ENCODE measurements around the gene PER1.

PER1 gene

GRCh38 chr17:8121407-8121680 lies 30.9 kb downstream of the PER1 start:
- TF ChIP-seq, protein P1, sequence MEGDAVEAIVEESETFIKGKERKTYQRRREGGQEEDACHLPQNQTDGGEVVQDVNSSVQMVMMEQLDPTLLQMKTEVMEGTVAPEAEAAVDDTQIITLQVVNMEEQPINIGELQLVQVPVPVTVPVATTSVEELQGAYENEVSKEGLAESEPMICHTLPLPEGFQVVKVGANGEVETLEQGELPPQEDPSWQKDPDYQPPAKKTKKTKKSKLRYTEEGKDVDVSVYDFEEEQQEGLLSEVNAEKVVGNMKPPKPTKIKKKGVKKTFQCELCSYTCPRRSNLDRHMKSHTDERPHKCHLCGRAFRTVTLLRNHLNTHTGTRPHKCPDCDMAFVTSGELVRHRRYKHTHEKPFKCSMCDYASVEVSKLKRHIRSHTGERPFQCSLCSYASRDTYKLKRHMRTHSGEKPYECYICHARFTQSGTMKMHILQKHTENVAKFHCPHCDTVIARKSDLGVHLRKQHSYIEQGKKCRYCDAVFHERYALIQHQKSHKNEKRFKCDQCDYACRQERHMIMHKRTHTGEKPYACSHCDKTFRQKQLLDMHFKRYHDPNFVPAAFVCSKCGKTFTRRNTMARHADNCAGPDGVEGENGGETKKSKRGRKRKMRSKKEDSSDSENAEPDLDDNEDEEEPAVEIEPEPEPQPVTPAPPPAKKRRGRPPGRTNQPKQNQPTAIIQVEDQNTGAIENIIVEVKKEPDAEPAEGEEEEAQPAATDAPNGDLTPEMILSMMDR (IDR thresholded peaks at IDR 0.05; ENCODE audit: low read depth, low read length, missing control alignments), result no peak
- peak overlapping the region; percentile 54 for H3K4me3 ChIP-seq (ENCODE audit: low read depth, low read length)
- DNase-seq (ENCODE audit: low read depth), result no peak
- in situ Hi-C loops (cut with HindIII; ENCODE audit: low sequenced_read_pairs), result loop anchor here (25.0 kb wide), 1 partner anchor 191 kb away; the partner anchor contains the start of gene ARHGEF15

DNA sequence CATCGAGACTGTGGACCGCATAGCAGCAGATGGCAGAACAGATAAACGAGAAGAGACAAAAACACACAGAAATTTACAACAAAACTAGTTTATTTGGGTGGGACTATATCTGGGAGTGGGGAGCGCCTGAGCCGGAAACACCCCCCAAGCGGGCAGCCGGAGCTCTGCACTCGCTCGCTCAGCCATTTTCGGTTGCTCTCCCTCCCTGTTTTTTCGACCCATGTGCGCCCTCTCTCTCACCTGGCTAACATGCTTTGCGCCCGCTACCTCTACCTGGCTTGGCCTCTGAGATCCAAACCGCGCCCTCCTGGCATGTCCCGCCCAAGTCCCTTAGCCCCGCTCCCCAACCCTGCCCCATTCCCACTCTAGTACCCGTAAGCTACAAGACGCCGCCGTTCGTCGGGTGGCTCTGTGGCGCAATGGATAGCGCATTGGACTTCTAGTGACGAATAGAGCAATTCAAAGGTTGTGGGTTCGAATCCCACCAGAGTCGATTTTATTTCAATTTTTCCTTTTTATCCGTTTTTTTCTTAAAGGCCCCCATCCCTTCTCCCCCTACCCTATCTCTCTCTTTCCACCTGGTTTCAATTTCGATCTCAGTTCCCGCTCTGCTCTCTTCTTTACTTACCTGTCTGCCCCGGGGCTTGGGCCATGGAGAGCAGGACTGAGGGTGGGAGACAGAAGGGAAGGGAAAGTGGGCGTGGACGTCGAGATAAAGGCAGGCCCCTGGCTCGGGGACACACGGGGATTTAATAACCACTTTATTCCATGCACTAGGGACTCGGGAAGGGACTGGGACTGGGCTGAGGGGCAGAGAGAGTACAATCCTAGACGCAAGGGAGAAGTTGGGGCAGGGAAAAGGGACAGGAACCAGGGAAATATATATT lies 31.4 kb downstream of the PER1 start:
- in situ Hi-C loops (cut with HindIII; ENCODE audit: low sequenced_read_pairs), result loop anchor here (25.0 kb wide), 1 partner anchor 192 kb away; the partner anchor contains the start of gene ARHGEF15
- TF ChIP-seq, protein P1 (IDR thresholded peaks at IDR 0.05; ENCODE audit: low read depth, low read length, missing control alignments), result peak; percentile 49
- H3K4me3 ChIP-seq (ENCODE audit: low read depth, low read length), result peak overlapping the region; percentile 54
- DNase-seq (ENCODE audit: low read depth), result no peak

DNA sequence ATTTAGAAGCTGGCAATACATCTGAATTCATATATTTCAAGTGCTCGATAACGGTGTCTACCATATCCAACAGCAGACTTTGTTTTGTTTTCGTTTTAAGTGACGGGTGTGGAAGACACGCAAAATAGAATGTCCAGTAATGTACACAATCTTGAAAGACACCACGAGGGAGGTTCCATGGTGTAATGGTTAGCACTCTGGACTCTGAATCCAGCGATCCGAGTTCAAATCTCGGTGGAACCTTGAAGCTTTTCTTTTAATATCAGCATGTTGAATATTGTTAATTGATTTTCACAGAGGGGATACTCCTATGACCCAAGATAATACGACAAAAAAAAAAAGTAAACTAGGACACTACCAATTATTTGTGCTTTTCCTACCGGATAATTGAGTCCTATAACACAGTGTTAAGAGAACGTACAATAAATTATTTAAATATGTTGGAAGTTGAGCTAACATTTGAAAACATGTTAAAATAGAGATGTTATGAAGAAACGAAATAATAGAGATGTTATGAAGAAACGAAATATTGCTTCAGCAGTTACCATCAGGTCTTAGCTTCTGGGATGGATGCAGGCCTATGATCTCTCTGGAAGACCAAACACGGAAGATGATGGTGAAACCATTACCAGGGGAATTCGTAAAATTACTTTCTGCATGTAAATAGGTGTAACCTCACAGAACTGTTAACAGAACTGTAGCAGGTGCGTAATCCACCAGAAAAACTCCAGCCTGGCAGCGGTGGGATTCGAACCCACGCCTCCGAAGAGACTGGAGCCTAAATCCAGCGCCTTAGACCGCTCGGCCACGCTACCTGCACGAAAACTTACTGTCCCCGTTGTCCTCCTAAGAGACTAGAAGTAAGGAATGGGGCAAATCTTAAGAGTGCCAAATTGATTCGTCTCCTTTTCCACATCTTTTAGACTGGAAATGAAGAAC lies 32.4 kb downstream of the PER1 start:
- TF ChIP-seq, protein P1 (IDR thresholded peaks at IDR 0.05; ENCODE audit: low read depth, low read length, missing control alignments), result no peak
- peak; percentile 80 for DNase-seq (ENCODE audit: low read depth)
- peak overlapping the region; percentile 58 for H3K4me3 ChIP-seq (ENCODE audit: low read depth, low read length)
- in situ Hi-C loops (cut with HindIII; ENCODE audit: low sequenced_read_pairs), result loop anchor here (10.0 to 25.0 kb wide), 2 partner anchors 65 to 192 kb away; partner anchors contain the start of gene ARHGEF15

DNA sequence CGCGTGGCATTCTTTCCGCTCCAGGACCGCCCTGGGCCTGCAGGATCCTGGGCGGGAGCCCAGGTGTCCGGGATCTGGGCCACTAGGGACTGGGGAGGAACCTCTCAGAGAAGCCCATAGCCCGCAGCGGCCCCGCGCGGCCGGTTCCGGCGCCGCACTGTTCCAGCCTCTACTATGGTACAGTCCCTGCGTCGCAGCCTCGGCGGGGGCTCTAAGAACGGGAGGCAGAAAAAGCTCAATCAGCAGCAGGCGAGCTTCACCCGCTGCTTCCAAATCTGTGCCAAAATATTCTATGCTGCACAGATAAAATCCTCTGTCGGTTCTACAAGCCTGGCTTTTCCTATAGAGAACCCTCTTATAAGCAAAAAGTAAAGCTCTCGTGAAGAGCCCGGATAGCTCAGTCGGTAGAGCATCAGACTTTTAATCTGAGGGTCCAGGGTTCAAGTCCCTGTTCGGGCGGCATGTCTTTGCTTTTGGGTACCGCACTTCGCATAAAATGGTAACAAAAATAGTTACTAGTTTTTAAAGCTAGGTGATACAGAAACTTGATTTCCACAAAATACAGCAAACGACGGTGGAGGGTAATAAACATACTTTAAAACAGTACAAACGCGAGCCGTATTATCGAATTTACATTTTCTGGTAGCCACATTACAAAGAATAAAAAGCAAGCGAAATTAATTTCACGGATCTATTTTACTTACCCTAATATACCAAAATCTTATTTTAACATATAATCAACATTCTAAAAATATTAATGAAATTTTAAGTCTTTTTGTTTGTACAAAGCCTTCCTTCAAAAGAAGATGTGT lies 33.2 kb downstream of the PER1 start:
- TF ChIP-seq, protein P1 (IDR thresholded peaks at IDR 0.05; ENCODE audit: low read depth, low read length, missing control alignments), result peak; percentile 92
- DNase-seq (ENCODE audit: low read depth), result no peak
- peak overlapping the region; percentile 58 for H3K4me3 ChIP-seq (ENCODE audit: low read depth, low read length)
- in situ Hi-C loops (cut with HindIII; ENCODE audit: low sequenced_read_pairs), result loop anchor here (10.0 to 25.0 kb wide), 2 partner anchors 64 to 193 kb away; partner anchors contain the start of gene ARHGEF15

- no peak for DNase-seq (ENCODE audit: low read depth)
- in situ Hi-C loops (cut with HindIII; ENCODE audit: low sequenced_read_pairs), result loop anchor here (10.0 to 25.0 kb wide), 2 partner anchors 63 to 194 kb away; partner anchors contain the start of gene ARHGEF15
These were observed 34.0 kb downstream of the PER1 start, which contains the start of gene ALOXE3 for GRCh38 chr17:8117980-8118768. Gene ALOXE3, minus strand, starts transcription at chr17:8118514. Its CDS starts 524 bp downstream, at chr17:8117990.

More at GRCh38 chr17:8117980-8118768, 34.0 kb downstream of the PER1 start, which contains the start of gene ALOXE3:
- peak within 1 kb of the TSS; percentile 58 for H3K4me3 ChIP-seq (ENCODE audit: low read depth, low read length)
- TF ChIP-seq, protein P1 (IDR thresholded peaks at IDR 0.05; ENCODE audit: low read depth, low read length, missing control alignments), result no peak
